Retinal pigment epithelial cell (primary cell): ENCODE measurements around the gene NECAB3.

Source experiments
- DNase-seq: peaks from one replicate; pipeline ENCODE4 v3.0.0-alpha.2; 2010; ENCODE audit warnings: low read depth
- H3K4me3 ChIP-seq: 2 replicates; pipeline ENCODE4 v1.5.1; 2011; ENCODE audit warnings: mild to moderate bottlenecking, low read length, control low read depth, moderate library complexity
- TF ChIP-seq, protein P1 (sequence below): conservative IDR thresholded peaks from 2 replicates; pipeline ENCODE4 v1.5.1; 2011; ENCODE audit warnings: low read depth, low read length, control low read depth, inconsistent platforms

Gene NECAB3

GRCh38 chr20:33656783-33657703 is 17.2 kb downstream of the NECAB3 start:
- no peak for DNase-seq
- TF ChIP-seq, protein P1, sequence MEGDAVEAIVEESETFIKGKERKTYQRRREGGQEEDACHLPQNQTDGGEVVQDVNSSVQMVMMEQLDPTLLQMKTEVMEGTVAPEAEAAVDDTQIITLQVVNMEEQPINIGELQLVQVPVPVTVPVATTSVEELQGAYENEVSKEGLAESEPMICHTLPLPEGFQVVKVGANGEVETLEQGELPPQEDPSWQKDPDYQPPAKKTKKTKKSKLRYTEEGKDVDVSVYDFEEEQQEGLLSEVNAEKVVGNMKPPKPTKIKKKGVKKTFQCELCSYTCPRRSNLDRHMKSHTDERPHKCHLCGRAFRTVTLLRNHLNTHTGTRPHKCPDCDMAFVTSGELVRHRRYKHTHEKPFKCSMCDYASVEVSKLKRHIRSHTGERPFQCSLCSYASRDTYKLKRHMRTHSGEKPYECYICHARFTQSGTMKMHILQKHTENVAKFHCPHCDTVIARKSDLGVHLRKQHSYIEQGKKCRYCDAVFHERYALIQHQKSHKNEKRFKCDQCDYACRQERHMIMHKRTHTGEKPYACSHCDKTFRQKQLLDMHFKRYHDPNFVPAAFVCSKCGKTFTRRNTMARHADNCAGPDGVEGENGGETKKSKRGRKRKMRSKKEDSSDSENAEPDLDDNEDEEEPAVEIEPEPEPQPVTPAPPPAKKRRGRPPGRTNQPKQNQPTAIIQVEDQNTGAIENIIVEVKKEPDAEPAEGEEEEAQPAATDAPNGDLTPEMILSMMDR = no peak
- H3K4me3 ChIP-seq = no peak overlapping the region

GRCh38 chr20:33656010-33656782 is 18.0 kb downstream of the NECAB3 start:
- DNase-seq = no peak
- H3K4me3 ChIP-seq = no peak overlapping the region
- TF ChIP-seq, protein P1 = no peak

GRCh38 chr20:33655164-33655563 is 19.1 kb downstream of the NECAB3 start:
- H3K4me3 ChIP-seq = no peak overlapping the region

GRCh38 chr20:33654680-33655161 is 19.5 kb downstream of the NECAB3 start:
- no peak overlapping the region for H3K4me3 ChIP-seq
- TF ChIP-seq, protein P1 = no peak
- DNase-seq = no peak

More at GRCh38 chr20:33655164-33655563, 19.1 kb downstream of the NECAB3 start:
- TF ChIP-seq, protein P1 = no peak
- DNase-seq = no peak

- no peak for DNase-seq
- H3K4me3 ChIP-seq = no peak overlapping the region
- TF ChIP-seq, protein P1 = no peak
Observed at GRCh38 chr20:33653900-33654596, 20.2 kb downstream of the NECAB3 start.

DNA sequence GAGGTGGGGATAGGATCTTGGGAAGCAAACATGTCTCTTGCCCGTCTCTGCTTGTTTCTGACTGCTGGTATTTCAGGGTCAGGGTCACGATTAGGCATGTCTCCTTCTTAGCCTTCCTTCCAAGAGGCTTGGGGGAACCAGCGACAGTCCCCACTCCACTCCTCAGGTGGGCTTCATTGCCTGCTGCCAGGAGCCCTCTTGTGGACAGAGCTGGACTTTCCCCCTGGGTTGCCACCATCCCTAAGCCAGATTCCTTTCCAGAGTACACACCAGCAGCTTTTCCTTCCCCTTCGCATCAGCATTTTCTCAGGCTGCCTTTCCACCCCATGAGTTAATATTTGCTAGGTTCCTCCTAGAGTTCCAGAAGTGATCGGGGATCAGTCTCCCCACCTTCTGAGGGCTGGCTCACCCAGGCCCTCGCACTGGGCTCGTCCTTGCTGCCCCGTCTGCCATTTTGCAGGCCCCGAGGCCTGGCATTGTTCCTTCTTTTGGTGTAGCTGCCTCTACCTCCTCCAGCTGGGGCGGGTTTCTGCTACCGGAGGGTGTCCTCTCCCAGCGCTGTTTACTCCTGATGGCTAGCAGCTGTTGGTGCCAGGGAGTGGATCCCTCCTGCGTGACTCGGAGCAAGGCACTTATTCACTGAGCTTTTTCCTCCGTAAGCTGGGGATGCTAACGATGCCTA is 20.9 kb downstream of the NECAB3 start:
- no peak for DNase-seq
- no peak overlapping the region for H3K4me3 ChIP-seq
- TF ChIP-seq, protein P1 = peak; percentile 97
